BJ (cell line): Measurements from ENCODE around the gene KNTC1. TPM values are rescaled to one million over a fixed set of nuclear protein-coding genes. Genes with fewer than 3 reads are reported as not detected.
A peak's percentile ranks its signal among the peaks of the same experiment; 100 is the strongest.

Experiments
- CTCF ChIA-PET: fragments of 350-600 bp; formaldehyde crosslinking; extraction: SDS; loops from one replicate; lab custom pipeline; 2021; ENCODE audit warnings: antibody characterized with exemption, inconsistent platforms; lab: Yijun Ruan, JAX
- POLR2A ChIA-PET: fragments of 300-600 bp; sonication (Branson Sonifier 250); formaldehyde crosslinking; extraction: SDS; loops from one replicate; lab custom pipeline; 2021; ENCODE audit warnings: antibody characterized with exemption; lab: Charles Lee
- DNase-seq: peaks from one replicate; pipeline ENCODE4 v3.0.0-alpha.2; 2011; ENCODE audit warnings: low read depth
- H3K27me3 ChIP-seq: 2 replicates; pipeline ENCODE4 v1.6.0; 2011; ENCODE audit warnings: low read length; ENCODE audit not compliant: control insufficient read depth, insufficient read depth
- H3K36me3 ChIP-seq: 2 replicates; pipeline ENCODE4 v1.5.1; 2011; ENCODE audit warnings: low read length; ENCODE audit not compliant: control insufficient read depth, insufficient read depth
- H3K4me3 ChIP-seq: 2 replicates; pipeline ENCODE4 v1.5.1; 2011; ENCODE audit warnings: low read depth, mild to moderate bottlenecking, control low read depth, low read length
- polyA plus RNA-seq: library from polyadenylated mRNA; depleted of rRNA; stranded (reverse); fragments of >200 nt; gene quantifications from 2 replicates; pipeline ENCODE4 v1.2.3, GENCODE V29; 2011
- TF ChIP-seq, protein P1 (sequence below): IDR thresholded peaks from 2 replicates; pipeline ENCODE4 v1.5.1; 2011; ENCODE audit warnings: low read depth, mild to moderate bottlenecking, control low read depth, inconsistent platforms, low read length, moderate library complexity; ENCODE audit not compliant: insufficient read depth

The KNTC1 gene
- polyA plus RNA-seq, 1 experiment: 12.5 TPM

DNA sequence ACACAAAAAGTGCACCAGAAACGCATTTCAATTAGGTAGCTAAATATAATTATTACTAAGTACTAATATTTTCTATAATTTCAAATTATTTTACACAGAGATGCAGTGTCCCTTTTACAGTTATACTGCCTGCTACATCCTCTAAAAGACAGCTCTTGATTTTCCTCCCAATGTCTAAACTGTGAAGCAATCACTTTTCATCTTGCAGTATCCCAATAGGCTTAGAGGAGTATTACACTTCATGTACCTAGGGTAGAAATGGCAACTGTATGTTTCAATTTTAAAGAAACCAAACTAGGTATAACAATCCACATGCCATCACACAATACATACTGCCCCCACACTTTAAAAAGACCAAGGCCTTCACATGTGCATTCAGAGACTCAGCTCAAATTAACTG, 7.6 kb upstream of the KNTC1 start:
- TF ChIP-seq, protein P1, sequence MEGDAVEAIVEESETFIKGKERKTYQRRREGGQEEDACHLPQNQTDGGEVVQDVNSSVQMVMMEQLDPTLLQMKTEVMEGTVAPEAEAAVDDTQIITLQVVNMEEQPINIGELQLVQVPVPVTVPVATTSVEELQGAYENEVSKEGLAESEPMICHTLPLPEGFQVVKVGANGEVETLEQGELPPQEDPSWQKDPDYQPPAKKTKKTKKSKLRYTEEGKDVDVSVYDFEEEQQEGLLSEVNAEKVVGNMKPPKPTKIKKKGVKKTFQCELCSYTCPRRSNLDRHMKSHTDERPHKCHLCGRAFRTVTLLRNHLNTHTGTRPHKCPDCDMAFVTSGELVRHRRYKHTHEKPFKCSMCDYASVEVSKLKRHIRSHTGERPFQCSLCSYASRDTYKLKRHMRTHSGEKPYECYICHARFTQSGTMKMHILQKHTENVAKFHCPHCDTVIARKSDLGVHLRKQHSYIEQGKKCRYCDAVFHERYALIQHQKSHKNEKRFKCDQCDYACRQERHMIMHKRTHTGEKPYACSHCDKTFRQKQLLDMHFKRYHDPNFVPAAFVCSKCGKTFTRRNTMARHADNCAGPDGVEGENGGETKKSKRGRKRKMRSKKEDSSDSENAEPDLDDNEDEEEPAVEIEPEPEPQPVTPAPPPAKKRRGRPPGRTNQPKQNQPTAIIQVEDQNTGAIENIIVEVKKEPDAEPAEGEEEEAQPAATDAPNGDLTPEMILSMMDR: no peak
- Histone ChIP-seq H3K36me3 (peaks cover 27% of the 10 kb centered on the region), H3K4me3 (no peak overlapping the region), H3K27me3 (no peaks in the 10 kb centered on the region)
- no peak for DNase-seq
- POLR2A ChIA-PET: no interaction called here
- CTCF ChIA-PET: no interaction called here

DNA sequence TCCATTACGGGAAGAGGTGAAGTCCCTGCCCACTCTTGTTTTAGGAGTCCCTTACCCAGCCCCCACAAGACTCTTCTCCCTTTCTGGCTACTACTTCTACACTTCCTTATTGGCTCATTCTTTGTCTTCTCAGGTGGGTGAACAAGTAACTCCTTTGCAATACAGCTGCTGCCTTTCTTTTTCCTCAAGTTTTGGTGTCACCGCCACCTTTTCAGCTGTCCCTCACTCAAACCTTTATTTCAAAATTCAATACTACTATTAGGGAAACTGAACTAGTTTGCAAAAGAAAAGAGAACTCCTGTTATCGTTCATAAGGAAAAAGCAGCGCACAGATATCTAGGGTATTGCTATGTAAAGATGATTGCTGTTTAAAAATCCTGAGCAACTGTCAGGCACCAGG, 6.4 kb upstream of the KNTC1 start:
- TF ChIP-seq, protein P1: no peak
- DNase-seq: no peak
- no peaks in the 10 kb centered on the region for H3K27me3 ChIP-seq
- ChIA-PET POLR2A (no interaction called here), CTCF (no interaction called here)
- H3K4me3 ChIP-seq: no peak overlapping the region
- H3K36me3 ChIP-seq: peaks cover 24% of the 10 kb centered on the region

DNA sequence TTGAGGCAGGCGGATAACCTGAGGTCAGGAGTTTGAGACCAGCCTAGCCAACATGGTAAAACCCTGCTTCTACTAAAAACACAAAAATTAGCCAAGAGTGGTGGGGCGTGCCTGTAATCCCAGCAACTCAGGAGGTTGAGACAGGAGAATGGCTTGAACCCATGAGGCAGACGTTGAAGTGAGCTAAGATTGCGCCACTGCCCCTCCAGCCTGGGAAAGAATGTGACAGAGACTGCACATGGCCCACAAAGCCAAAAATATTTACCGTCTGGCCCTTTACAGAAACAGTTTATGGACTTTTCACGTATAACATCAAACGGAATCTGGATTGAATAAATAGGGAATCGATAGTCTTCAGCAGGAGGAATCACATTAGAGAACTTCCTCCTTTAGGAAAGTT, 3.8 kb upstream of the KNTC1 start:
- TF ChIP-seq, protein P1: no peak
- no peaks in the 10 kb centered on the region for H3K27me3 ChIP-seq
- ChIA-PET POLR2A (interaction anchor here (0.9 kb wide), 1 partner anchor 22 kb away, joined by 4 read pairs; the partner anchor contains the start of gene ZCCHC8), CTCF (interaction anchor here (0.8 kb wide), 1 partner anchor 22 kb away, joined by 3 read pairs; no protein-coding TSS in a partner anchor)
- H3K36me3 ChIP-seq: peaks cover 13% of the 10 kb centered on the region
- peak overlapping the region; percentile 54 for H3K4me3 ChIP-seq
- no peak for DNase-seq

DNA sequence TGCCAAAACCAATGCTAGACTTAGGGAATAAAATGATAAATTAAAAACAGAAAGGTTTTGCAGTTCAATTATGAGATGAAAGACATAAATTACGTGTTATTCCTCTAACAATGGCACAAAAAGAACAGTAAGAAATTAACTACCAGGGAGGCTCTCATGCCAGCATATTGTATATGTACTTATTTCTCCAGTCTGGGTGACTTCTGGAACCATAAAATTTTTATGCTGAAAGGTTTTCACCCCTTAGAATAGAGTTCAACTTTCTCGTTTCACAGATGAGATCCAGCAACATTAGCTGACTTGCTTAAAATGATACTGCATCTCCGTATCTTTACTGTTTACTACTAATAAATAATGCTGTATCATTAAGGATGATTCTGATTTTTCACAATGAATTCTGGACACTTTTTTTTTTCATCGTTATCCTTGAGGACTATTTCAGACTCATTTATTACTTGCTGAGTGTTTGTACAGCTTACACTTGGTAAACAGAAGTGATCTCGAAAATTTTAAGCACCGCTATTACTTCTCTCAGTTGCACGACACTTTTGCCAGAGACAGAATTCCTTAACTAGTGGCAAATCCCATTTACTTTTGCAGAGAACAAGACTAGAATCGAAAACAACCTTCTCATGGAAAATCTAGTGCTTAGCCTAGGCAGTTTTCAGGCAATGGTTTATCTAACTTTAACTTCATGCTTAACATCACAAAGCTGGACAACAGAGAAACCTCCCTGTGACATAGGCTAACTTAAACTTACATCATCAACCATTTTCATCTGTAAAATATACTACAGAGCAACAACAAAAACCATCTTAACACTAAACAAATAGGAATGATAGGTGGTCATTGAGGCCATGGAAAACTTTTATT, 3.0 kb upstream of the KNTC1 start:
- DNase-seq: no peak
- peaks cover 8% of the 10 kb centered on the region for H3K36me3 ChIP-seq
- no peaks in the 10 kb centered on the region for H3K27me3 ChIP-seq
- H3K4me3 ChIP-seq: peak overlapping the region; percentile 54
- TF ChIP-seq, protein P1: no peak
- POLR2A ChIA-PET: interaction anchor here (0.9 kb wide), 1 partner anchor 23 kb away, joined by 4 read pairs; the partner anchor contains the start of gene ZCCHC8
- CTCF ChIA-PET: interaction anchor here (0.8 kb wide), 2 partner anchors 23 to 51 kb away, joined by 3 read pairs; no protein-coding TSS in a partner anchor

DNA sequence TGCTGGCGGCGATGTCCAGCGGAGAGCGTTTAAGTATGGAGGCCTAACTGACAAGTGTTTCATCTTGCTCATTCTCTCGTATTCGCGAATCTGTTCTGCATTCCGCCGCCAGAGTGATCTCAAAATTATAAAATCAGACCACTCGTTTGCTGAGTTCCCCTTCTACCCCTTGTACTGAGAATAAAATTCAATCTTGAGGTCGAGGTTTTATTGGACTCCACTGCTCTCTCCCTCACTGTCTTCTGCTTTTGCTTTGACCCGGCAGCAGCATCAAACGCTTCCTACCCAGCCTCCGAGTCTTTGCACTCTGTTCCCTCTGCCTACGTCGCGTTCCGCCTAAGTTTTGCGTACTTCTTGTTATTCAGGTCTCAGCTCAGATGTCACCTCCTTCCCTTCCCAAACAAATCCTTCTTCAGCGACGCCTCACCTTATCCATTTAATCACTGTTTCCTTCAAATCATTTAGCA, 462 bp downstream of the KNTC1 start:
- Histone ChIP-seq H3K4me3 (peak overlapping the region; percentile 52), H3K27me3 (no peaks in the 10 kb centered on the region), H3K36me3 (peaks cover 1% of the 10 kb centered on the region; the same call in 1 of the 2 replicates)
- ChIA-PET CTCF (interaction anchor here (0.6 to 1.5 kb wide), 2 partner anchors 9 to 128 kb away, joined by 3 read pairs; no protein-coding TSS in a partner anchor), POLR2A (interaction anchor here (0.5 to 1.0 kb wide), 3 partner anchors 10 to 31 kb away, joined by 3 to 7 read pairs (median 4); partner anchors contain the start of gene ZCCHC8)
- no peak for DNase-seq
- TF ChIP-seq, protein P1: no peak
